ENCODE data around the gene JAM3. TPM values are rescaled to one million over a fixed set of nuclear protein-coding genes. Genes with fewer than 3 reads are reported as not detected.

The JAM3 gene
- total and polyA plus RNA-seq, 9 of the 15 experiments (the other 6 are each of a cell fraction or from before 2014, with no cell fraction given): 0.22 to 0.76 (median 0.40) TPM

GRCh38 chr11:134063124-134063495 is 5.8 kb upstream of the JAM3 start:
- WGBS (ENCODE audit: insufficient coverage, low coverage, missing lambda C conversion rate): 0% methylated on average over 2 of the region's 2 CpGs
- ATAC-seq: no peak
- no peak for DNase-seq (ENCODE audit: extremely low read depth in 1 of 4, low spot score in 3 of 4)
- Histone ChIP-seq H3K4me3 (no peak overlapping the region), H3K36me3 (ENCODE audit: control insufficient read depth, insufficient read depth, low read length) (no peaks in the 10 kb centered on the region), H3K27me3 (ENCODE audit: control insufficient read depth in 2 of 2, insufficient read depth in 2 of 2, low read length in 2 of 2) (peaks cover 4 to 36% of the 10 kb centered on the region in 2 experiments; a peak in 3 of 5 replicates), H3K4me2 (ENCODE audit: insufficient read depth, low read length) (no peak overlapping the region), H3K27ac (ENCODE audit: extremely low read depth, low read depth, low read length) (no peak overlapping the region), H2AFZ (ENCODE audit: low read depth, low read length) (no peak overlapping the region), H3K79me2 (ENCODE audit: control insufficient read depth, insufficient read depth, low read length) (no peaks in the 10 kb centered on the region), H3K9ac (ENCODE audit: insufficient read depth in 1 of 2, low read depth in 2 of 2, low read length in 2 of 2) (no peak overlapping the region), H3K4me1 (replicated peaks in 1 of 2; ENCODE audit: control insufficient read depth in 2 of 2, insufficient read depth in 2 of 2, low read length in 2 of 2) (no peaks in the 10 kb centered on the region), H4K20me1 (replicated peaks; ENCODE audit: control insufficient read depth, insufficient read depth, low read length) (0 out of 2 replicates have a peak, but pooled peaks cover 4% of the 10 kb centered on the region), H3K9me3 (replicated peaks; ENCODE audit: control insufficient read depth, insufficient read depth, low read depth, low read length) (no peaks in the 10 kb centered on the region), H3K9me1 (ENCODE audit: control insufficient read depth, insufficient read depth, low read length) (no peaks in the 10 kb centered on the region)
- CTCF ChIA-PET (ENCODE audit: low intra/inter-chr PET ratio): no interaction called here
- POLR2A ChIA-PET: interaction anchor here (0.7 to 1.3 kb wide), 3 partner anchors 9 to 15 kb away, joined by 3 to 5 read pairs (median 4); no protein-coding TSS in a partner anchor
- TF ChIP-seq SRSF9 (IDR thresholded peaks at IDR 0.05; ENCODE audit: borderline replicate concordance, low read depth, low read length) (no peak), HSF4 (CRISPR knock-in tag; IDR thresholded peaks at IDR 0.05; ENCODE audit: borderline replicate concordance) (no peak), ZNF280B (CRISPR knock-in tag; IDR thresholded peaks at IDR 0.05) (no peak), KDM2B (CRISPR knock-in tag; IDR thresholded peaks at IDR 0.05) (no peak), FOXP1 (CRISPR knock-in tag; IDR thresholded peaks at IDR 0.05) (no peak), NR1H2 (CRISPR knock-in tag; IDR thresholded peaks at IDR 0.05) (no peak)
- intact Hi-C loops (cut with micrococcal nuclease) (no loop called here), in situ Hi-C loops (cut with MboI) (no loop called here)
- no TSS peak for BruUV-seq (replicated peaks)
- FAIRE-seq: no peak
